ENCODE data around the gene GFOD1.

Gene GFOD1

DNA sequence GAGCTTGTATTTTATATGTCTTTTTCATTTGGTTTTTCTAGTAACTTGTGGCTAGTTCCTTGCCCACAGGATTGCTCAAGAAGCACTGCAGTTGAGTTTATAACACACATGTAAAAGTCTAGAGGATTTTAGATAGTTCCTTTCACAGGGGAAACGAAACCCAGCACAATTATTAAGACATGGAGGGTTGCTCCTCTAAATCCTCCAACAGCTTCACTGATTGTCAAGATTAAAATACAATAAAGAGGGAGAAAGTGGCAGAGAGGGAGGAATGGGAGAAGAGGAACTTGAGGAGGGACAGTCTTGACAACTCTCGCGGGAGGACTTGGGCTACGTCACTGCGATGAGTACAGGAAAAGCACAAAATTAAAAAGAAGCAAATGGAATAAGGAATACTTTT, 149.4 kb downstream of the GFOD1 start:
- no peaks in the 10 kb centered on the region for H3K36me3 ChIP-seq (ENCODE audit: control insufficient read depth, insufficient read depth, low read length)
- no peak overlapping the region for H3K9ac ChIP-seq
- H3K27me3 ChIP-seq (ENCODE audit: control insufficient read depth, insufficient read depth, low read length): no peaks in the 10 kb centered on the region
- peak overlapping the region; percentile 5 for H2AFZ ChIP-seq
- TF ChIP-seq CTCF (IDR thresholded peaks at IDR 0.05): no peak
- H3K4me2 ChIP-seq (ENCODE audit: low read length): no peak overlapping the region
- no peak overlapping the region for H3K27ac ChIP-seq
- no peaks in the 10 kb centered on the region for H3K79me2 ChIP-seq
- H3K4me3 ChIP-seq (ENCODE audit: low read depth, low read length): no peak overlapping the region
- no peaks in the 10 kb centered on the region for H3K9me3 ChIP-seq (ENCODE audit: control insufficient read depth, low read length)
- H3K4me1 ChIP-seq: no peaks in the 10 kb centered on the region

DNA sequence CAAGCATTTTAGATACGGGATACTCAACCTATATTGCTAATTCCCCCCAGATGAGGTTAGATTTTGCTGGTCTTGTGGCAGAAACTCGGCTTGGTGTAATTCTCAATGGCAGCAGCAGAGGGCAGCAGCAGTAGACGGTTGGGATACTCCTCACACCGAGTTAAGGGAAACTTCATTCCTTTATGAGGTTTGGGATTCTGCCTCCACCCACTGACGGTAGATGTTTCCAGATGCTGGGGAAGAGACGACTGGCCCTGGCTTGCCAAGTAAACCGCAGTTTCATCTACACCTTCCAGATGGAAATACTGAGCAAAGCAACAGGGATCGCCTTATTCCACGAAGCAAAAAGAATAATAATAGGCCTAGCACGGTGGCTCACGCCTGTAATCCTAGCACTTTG, 150.8 kb downstream of the GFOD1 start:
- Histone ChIP-seq H3K27ac (no peak overlapping the region), H3K4me1 (no peaks in the 10 kb centered on the region), H3K36me3 (ENCODE audit: control insufficient read depth, insufficient read depth, low read length) (no peaks in the 10 kb centered on the region), H3K4me3 (ENCODE audit: low read depth, low read length) (no peak overlapping the region), H3K4me2 (ENCODE audit: low read length) (no peak overlapping the region), H2AFZ (no peak overlapping the region), H3K79me2 (no peaks in the 10 kb centered on the region), H3K9ac (no peak overlapping the region), H3K27me3 (ENCODE audit: control insufficient read depth, insufficient read depth, low read length) (no peaks in the 10 kb centered on the region), H3K9me3 (ENCODE audit: control insufficient read depth, low read length) (no peaks in the 10 kb centered on the region)
- peak; percentile 92 for TF ChIP-seq CTCF (IDR thresholded peaks at IDR 0.05)

- no peaks in the 10 kb centered on the region for H3K27me3 ChIP-seq (ENCODE audit: control insufficient read depth, insufficient read depth, low read length)
- H3K4me1 ChIP-seq: no peaks in the 10 kb centered on the region
- no peak overlapping the region for H3K27ac ChIP-seq
- TF ChIP-seq CTCF (IDR thresholded peaks at IDR 0.05): no peak
- no peak overlapping the region for H2AFZ ChIP-seq
- H3K4me3 ChIP-seq (ENCODE audit: low read depth, low read length): no peak overlapping the region
- H3K4me2 ChIP-seq (ENCODE audit: low read length): no peak overlapping the region
- no peaks in the 10 kb centered on the region for H3K79me2 ChIP-seq
- no peaks in the 10 kb centered on the region for H3K9me3 ChIP-seq (ENCODE audit: control insufficient read depth, low read length)
- H3K9ac ChIP-seq: no peak overlapping the region
- H3K36me3 ChIP-seq (ENCODE audit: control insufficient read depth, insufficient read depth, low read length): no peaks in the 10 kb centered on the region
Measured at GRCh38 chr6:13334953-13335352, 152.4 kb downstream of the GFOD1 start.

DNA sequence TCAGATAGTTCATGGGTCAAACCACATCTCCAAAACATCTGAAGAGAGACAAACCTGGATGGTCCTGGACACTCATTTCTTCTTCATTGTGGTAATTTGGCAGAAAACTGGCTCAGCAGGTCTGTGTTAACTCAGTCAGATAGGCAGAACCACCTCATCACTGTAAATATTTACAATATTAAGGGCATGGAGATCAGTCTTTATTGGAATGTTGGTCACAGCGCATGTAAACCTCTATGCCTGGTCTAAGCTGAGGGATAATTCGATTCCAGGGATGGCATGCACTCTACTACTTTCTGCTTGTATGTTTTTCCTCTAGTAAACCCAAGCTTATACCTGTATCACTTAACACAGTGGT, 155.1 kb downstream of the GFOD1 start:
- no peaks in the 10 kb centered on the region for H3K79me2 ChIP-seq
- no peaks in the 10 kb centered on the region for H3K9me3 ChIP-seq (ENCODE audit: control insufficient read depth, low read length)
- TF ChIP-seq CTCF (IDR thresholded peaks at IDR 0.05): no peak
- no peaks in the 10 kb centered on the region for H3K27me3 ChIP-seq (ENCODE audit: control insufficient read depth, insufficient read depth, low read length)
- H3K36me3 ChIP-seq (ENCODE audit: control insufficient read depth, insufficient read depth, low read length): no peaks in the 10 kb centered on the region
- H3K4me3 ChIP-seq (ENCODE audit: low read depth, low read length): no peak overlapping the region
- H3K4me2 ChIP-seq (ENCODE audit: low read length): no peak overlapping the region
- no peak overlapping the region for H3K9ac ChIP-seq
- H2AFZ ChIP-seq: no peak overlapping the region
- no peak overlapping the region for H3K27ac ChIP-seq
- peaks cover 4% of the 10 kb centered on the region for H3K4me1 ChIP-seq

DNA sequence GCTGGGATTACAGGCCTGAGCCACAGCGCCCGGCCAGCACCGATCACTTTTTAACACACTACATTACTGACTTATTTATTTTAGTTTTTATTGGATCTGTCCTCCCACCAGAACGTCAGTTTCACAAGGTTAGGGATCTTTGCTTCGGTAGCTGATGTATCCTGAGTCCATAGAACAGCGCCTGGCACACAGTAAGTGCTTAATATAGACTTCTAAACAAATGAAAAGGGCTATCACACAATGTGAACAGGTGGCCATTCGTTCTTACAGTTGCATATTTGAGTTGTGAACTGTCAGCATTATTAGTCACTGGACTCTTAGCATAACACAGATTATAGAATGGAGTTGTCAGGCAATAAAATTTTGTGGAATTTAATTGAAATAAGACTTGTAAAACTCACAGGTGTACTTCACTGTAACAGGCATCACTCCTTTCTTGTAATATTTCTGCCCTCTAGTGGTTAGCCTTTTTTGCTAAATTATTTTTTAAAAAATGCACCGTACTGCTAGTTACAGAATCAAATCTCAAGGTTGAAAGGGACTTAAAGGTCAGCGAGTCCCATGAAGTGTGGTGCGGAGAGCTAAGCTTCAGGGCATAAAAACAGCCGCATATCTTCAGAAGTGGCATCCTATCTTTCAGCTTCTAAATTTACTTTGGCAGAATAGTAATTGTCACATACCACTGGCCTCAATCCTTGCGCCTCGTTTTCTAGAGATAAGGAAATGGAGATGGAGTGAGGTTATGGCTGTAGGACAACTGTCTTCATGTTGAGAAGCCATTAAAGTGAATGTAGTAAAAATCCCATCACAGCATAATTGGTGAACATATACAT, 155.7 kb downstream of the GFOD1 start:
- H3K27ac ChIP-seq: no peak overlapping the region

More for the DNA sequence above, 155.7 kb downstream of the GFOD1 start:
- Histone ChIP-seq H3K4me1 (peaks cover 4% of the 10 kb centered on the region), H3K4me2 (ENCODE audit: low read length) (no peak overlapping the region), H3K9ac (no peak overlapping the region), H3K79me2 (no peaks in the 10 kb centered on the region), H2AFZ (peak overlapping the region; percentile 59), H3K4me3 (ENCODE audit: low read depth, low read length) (no peak overlapping the region), H3K36me3 (ENCODE audit: control insufficient read depth, insufficient read depth, low read length) (no peaks in the 10 kb centered on the region), H3K27me3 (ENCODE audit: control insufficient read depth, insufficient read depth, low read length) (no peaks in the 10 kb centered on the region), H3K9me3 (ENCODE audit: control insufficient read depth, low read length) (no peaks in the 10 kb centered on the region)
- peak; percentile 69 for TF ChIP-seq CTCF (IDR thresholded peaks at IDR 0.05)
